GM19240 (cell line): ENCODE data around the gene LMF2.

Source experiments
- DNase-seq: peaks from one replicate; pipeline ENCODE4 v3.0.0; 2011; ENCODE audit warnings: low spot score; ENCODE audit not compliant: insufficient read length

Gene LMF2

DNA sequence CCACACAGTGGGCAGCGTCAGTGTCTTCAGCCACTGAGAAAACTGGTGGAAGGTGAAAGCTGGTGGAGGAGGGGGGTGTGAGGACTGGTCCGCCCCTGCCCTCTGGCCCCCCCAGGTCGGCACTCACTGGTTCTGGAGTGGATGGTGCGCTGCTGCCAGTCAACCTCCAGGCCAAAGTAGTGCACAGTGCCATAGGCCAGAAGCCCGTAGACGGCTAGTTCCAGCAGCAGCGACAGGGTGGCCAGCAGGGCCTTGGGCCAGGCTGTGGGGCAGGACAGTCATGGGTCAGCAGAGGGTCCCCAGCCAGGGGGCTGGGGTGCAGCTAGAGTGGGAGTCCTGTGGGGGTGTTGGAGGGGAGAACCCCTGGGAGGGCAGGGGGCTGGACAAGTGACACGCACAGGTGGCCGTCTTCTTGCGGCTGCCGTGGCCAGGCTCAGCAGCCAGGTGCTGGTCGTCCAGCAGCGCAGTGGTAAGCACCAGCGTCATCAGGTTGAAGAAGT, 2.2 kb downstream of the LMF2 start:
- DNase-seq, result no peak

DNA sequence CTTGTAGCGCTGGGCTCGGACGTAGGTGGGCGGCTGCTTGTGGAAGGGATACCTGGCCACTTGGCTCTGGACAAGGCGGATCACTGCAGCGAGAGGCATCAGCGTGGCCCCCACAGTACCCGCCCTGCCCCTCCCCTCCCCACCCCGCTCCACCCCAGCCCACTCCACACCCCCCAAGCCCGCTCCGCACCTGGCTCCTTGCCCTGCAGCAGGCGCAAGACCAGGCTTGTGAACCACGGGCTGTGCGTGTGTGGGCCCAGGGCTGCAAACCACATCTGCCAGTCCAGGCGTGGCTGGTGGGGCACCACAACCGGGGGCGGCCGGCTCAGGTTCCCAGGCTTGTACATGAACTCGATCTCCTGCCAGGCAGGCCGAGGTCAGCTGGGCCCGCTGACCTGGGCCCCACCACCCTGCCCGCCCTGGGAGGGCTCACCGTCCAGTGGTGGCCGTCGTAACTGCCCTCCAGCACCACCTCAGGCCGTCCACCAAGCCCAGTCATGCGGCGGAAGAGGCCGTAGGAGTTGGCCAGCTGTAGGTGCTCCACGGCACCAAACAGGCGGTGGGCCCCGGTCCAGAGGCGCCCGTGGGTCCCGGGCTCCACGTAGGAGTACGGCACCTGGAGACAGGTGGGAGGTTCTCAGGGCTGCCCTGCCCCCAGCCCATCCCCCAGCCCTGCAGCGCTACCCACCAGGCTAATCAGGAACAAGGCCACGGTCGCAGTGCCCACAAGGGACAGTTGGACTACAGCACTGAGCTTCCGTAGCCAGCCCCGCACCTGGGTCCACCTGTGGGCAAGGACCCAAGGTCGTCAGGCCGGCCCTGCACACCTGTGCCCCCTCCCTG, 2.9 kb downstream of the LMF2 start:
- no peak for DNase-seq

GRCh38 chr22:50503475-50504145, 3.9 kb downstream of the LMF2 start:
- DNase-seq, result no peak

- DNase-seq, result no peak
Measured at GRCh38 chr22:50502628-50503474, 4.7 kb downstream of the LMF2 start.

- no peak for DNase-seq
Measured at GRCh38 chr22:50502096-50502495, 5.4 kb downstream of the LMF2 start.

DNA sequence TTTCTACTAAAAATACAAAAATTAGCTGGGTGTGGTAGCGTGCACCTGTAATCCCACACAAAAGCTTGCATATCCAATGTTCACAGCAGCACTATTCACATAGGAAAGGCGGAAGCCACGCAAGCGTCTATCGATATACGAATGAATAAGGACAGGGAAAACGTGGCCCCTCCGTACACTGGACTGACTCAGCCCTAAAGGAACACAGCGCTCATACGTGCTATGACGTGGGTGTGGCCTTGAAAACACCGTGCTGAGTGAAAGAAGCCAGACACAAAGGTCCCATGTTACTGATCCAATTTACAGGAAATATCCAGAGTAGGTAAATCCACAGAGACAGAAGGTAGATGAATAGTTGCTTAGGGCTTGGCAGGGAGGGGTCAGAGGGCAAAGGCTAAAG, 7.0 kb downstream of the LMF2 start:
- no peak for DNase-seq

- peak; percentile 65 for DNase-seq
Measured at GRCh38 chr22:50498322-50498890, 9.1 kb downstream of the LMF2 start.

- DNase-seq, result no peak
Measured at GRCh38 chr22:50497093-50497492, 10.4 kb downstream of the LMF2 start.

DNA sequence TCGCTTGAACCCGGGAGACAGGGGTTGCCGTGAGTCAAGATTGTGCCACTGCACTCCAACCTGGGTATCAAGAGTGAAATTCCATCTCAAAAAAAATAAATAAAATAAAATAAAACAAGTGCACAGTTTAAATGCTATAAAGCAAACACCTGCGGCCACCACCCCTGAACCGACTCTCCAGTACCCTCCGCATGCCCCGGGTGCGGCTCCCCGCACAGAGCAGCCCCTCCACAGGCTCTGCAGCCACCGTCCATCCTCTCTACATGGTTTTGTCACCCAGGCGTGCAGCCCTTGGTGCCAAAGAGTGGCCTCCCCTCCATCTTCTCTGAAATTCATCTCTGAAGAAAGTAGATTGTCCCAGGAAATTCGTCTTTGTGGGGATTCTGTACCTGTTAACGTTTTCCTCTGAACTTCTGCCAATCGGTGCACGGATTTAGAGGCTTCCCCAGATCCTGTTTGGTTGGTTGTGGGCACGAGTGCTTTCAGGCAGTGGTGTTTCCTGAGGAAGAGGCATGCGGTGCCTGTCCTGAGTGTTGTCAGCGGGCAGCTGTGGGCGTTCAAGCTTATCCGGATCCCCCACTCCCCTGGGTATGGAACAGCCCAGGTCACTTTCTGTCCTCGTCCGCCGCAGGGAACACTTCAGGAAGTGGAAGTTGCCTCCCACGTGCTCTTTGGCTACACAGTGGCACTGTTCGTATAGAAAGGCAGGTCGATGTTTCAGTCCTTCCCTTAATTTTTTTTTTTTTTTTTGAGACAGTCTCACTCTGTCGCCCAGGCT, 16.8 kb downstream of the LMF2 start:
- DNase-seq, result no peak

GRCh38 chr22:50489363-50490243, 17.9 kb downstream of the LMF2 start:
- no peak for DNase-seq

DNA sequence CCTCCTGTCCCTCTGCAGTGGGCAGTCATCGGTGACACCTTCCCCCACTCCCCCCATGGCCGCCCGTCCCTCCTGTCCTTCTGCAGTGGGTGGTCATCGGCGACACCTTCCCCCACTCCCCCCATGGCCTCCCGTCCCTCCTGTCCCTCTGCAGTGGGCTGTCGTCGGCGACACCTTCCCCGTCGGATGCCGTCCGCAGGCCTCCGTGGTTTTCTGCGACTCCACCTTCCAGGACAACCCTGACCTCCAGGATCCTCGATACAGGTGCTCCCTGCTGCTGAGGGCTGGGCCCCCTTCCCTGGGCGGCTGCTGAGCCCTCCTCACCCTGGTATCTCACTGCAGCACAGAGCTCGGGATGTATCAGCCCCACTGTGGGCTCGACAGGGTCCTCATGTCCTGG, 18.6 kb downstream of the LMF2 start:
- no peak for DNase-seq

GRCh38 chr22:50488006-50488677, 19.4 kb downstream of the LMF2 start:
- no peak for DNase-seq

DNA sequence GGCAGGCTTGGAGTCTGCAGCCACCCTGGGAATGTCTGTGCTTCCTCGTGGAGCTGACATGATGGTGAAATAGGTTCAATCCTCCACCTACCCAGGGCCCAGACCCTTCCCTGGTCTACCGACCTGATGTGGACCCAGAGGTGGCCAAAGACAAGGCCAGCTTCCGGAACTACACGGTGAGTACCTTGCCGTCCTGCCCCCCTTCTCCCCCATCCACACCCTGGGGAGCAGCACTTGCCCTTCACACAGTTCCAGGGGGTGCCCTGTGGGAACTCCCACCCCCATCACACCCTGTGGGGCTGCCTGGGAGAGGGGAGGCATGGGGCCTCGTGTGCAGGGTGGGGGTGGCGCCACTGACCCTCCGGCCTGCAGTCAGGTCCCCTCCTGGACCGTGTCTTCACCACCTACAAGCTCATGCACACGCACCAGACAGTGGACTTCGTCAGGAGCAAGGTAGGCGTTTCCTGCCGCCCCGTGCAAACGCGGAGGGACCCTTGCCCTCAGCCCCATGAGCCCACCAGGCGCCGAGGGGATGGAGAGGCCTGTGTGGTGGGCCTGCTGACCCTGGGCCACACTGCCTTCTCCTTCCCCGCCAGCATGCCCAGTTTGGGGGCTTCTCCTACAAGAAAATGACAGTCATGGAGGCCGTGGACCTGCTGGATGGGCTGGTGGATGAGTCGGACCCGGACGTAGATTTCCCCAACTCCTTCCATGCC, 20.1 kb downstream of the LMF2 start:
- no peak for DNase-seq

DNA sequence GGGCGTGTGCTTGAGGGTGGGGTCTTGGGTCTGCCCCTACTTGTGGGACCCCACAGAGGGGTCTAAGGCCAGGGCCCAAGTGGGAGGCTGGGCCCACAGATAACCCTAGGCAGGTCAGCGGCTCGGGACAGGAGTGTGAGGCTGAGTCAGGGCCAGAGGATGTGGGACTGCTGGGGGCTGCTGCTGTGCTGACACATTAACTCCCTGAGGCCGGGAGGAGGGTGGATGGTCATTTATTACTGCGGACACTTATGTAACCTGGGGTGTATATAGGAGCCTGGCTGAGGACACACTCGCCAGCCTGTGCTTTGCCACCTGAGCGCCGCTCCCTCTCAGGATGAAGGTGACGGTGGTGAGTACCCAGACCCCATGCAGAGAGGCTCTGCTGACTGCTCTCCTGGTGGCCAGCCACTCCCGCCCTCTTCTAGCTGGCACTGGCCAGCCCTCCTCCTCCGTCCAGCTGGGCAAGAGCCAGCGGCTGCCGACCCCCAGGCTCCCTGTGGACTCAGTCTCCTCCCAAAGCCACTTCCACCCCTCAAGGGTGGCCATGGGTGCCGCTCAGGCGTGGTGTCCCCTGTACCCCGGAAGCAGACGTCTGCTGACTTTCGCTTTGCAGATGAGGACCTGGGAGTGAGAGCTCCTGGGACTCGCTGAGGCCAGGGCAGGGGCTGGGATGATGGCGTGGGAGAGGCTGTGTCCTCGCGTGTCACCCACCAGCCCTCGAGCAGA, 20.8 kb downstream of the LMF2 start, which contains the start of gene MIOX:
TSS of gene MIOX (plus strand) at position 299 of the 729 bp plus-strand sequence. CDS start at position 338, 39 bp downstream.
- no peak for DNase-seq

DNA sequence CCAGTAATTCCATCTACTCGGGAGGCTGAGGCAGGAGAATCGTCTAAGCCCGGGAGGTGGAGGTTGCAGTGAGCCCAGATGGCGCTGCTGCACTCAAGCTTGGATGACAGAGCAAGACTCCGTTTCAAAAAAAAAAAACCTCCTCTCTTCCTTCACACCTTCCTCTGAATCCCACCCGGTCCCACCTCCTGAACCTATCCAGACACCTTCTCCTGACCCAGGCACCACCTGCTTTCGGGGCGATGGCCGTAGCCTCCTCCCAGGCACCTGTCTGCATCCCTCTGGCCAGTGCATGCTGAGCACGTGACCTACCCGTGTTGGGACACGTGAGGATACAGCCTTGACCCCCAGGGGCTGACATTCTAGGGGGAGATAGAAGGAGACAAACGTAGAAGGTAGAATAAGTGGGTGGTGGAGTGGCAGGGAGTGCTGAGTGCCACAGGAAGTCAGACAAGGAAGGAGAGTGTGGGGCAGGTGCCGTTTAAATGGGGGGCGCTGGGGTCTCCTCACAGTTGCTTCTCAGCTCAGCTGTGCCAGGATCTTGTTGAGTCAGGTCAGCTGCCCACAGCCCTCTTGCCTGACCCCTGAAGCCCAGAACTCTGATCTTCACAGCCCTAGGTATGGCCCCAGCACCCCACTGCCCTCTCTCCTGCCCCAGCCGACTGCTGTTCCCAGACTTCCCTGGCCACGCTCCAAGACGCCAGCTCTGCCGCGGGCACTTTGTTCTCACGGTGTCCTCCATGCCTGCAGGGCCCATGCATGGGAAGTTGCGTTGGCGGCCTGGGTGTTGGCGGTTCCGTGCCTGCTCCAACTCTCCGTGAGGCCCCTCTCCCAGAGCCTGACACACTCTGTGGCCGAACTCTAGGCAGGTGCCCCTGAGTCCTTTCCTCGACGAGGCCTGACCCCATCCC, 22.0 kb downstream of the LMF2 start:
- DNase-seq, result no peak

DNA sequence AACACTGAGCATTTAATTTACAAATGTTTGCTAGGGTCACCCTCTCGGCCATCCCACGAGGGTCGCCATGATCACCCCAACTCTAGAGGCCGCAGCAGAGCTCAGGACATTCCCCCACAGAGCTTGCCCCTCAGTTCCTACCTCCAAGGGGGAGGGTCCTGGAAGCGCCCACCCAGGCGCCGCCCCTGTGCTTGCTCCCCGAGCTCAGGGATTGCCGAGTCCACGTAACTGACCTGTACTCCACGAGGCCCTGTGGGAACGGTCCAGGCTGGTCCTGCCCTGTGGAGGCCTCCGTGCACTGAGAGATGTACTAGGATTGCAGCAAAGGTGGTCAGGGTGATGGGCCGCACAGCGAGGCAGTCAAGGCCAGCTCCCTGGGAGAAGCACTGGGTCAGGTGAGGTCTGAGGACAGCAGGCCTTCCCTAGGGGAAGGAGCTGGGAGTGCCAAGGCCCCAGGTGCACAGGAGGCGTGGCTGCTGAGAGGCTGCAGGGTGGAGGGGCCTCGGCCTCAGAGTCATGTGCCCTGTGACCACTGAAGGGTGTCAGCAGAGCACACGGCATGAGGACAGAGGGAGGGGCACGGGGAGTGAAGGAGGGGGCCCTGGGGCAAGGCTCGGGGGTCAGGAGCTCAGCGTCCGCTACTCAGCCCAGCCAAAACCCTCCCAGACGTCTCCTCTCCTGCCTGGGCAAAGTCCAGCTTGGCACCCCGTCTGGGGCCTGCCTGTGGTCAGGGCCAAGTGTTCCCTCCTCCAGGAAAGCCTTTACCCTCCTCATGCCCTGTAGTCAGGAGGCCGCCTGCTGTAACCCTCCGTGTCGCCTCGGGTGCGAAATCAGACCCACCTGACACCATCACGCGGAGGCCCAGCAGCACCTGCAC, 23.3 kb downstream of the LMF2 start:
- DNase-seq, result no peak
